A549 (cell line): ENCODE measurements around the gene ABCB11. TPM values are rescaled to one million over a fixed set of nuclear protein-coding genes. Genes with fewer than 3 reads are reported as not detected.

Experiments
- ATAC-seq, 2 experiments: fragments of 200-7000 bp in 1 of 2; fragments of >200 bp in 1 of 2; cut with Nextera tagmentation in 1 of 2; cut with Tn5 transposase in 1 of 2; 3 replicates each; pipeline versions ENCODE4 v1.8.0 to v1.9.1; 2018 to 2020; ENCODE audit warnings: mild to moderate bottlenecking in 1 of 2, moderate library complexity in 1 of 2
- CTCF ChIA-PET: fragments of 300-600 bp; sonication (Branson Sonifier 250); formaldehyde crosslinking; extraction: SDS; loops from one replicate; lab custom pipeline; 2021; ENCODE audit warnings: antibody characterized with exemption, inconsistent platforms; lab: Yijun Ruan, JAX
- POLR2A ChIA-PET: fragments of 350-600 bp; formaldehyde crosslinking; extraction: SDS; loops from one replicate; lab custom pipeline; 2021; ENCODE audit warnings: antibody characterized with exemption, inconsistent platforms; lab: Yijun Ruan, JAX
- DNase-seq, 2 experiments: peaks; one replicate each; pipeline versions ENCODE4 v3.0.0 to v3.0.0-alpha.2; 2011 to 2016; ENCODE audit warnings: low read depth in 1 of 2, low spot score in 1 of 2
- FAIRE-seq: peaks from 2 replicates; lab custom pipeline; 2011; peaks lifted over from hg19 to GRCh38; lab: Jason Lieb, UNC
- H3K27ac ChIP-seq, 2 experiments: fragments of >200 bp; sonication (Bioruptor Twin); formaldehyde crosslinking; 3 replicates each; pipeline ENCODE4 v1.5.1; 2016 to 2017
- H3K4me1 ChIP-seq: fragments of >200 bp; sonication (Bioruptor Twin); formaldehyde crosslinking; 3 replicates; pipeline ENCODE4 v1.6.1; 2016
- H3K4me2 ChIP-seq: fragments of >200 bp; sonication (Bioruptor Twin); formaldehyde crosslinking; 3 replicates; pipeline ENCODE4 v1.6.1; 2016
- H3K4me3 ChIP-seq: fragments of >200 bp; sonication (Bioruptor Twin); formaldehyde crosslinking; 3 replicates; pipeline ENCODE4 v1.5.1; 2016
- H3K9me3 ChIP-seq: fragments of >200 bp; sonication (Bioruptor Twin); formaldehyde crosslinking; 3 replicates; pipeline ENCODE4 v1.6.1; 2016
- CEBPB ChIP-seq, 2 experiments: fragments of >200 bp in 1 of 2; sonication (Bioruptor Twin) in 1 of 2; formaldehyde crosslinking in 1 of 2; IDR thresholded peaks; 2 replicates each; pipeline ENCODE4 v1.6.1; 2012 to 2016
- EHF ChIP-seq: fragments of 250-450 bp; sonication (Bioruptor Pico); IDR thresholded peaks from 2 replicates; pipeline ENCODE4 v1.5.0; 2020; ENCODE audit warnings: mild to moderate bottlenecking
- ESRRA ChIP-seq: fragments of 150-350 bp; IDR thresholded peaks from 2 replicates; pipeline ENCODE4 v1.6.1; 2014; ENCODE audit warnings: mild to moderate bottlenecking, low read length, borderline replicate concordance
- FOSB ChIP-seq: fragments of 250-450 bp; sonication (Bioruptor Pico); IDR thresholded peaks from 2 replicates; pipeline ENCODE4 v1.5.0; 2020; ENCODE audit warnings: mild to moderate bottlenecking, moderate library complexity
- FOSL2 ChIP-seq, 2 experiments: fragments of 450-650 bp in 1 of 2; fragments of >200 bp in 1 of 2; sonication (Bioruptor Twin) in 1 of 2; formaldehyde crosslinking; IDR thresholded peaks; 2 replicates each; pipeline versions ENCODE4 v1.5.0 to v1.6.1; 2016 to 2020; ENCODE audit warnings: mild to moderate bottlenecking in 1 of 2, moderate library complexity in 1 of 2
- FOXS1 ChIP-seq: fragments of 250-450 bp; sonication (Bioruptor Pico); IDR thresholded peaks from 2 replicates; pipeline ENCODE4 v1.5.0; 2020; ENCODE audit warnings: mild to moderate bottlenecking, moderate library complexity
- HDAC2 ChIP-seq: fragments of 200-600 bp; sonication (generic); IDR thresholded peaks from 2 replicates; pipeline ENCODE4 v1.6.1; 2016
- JUN ChIP-seq, 2 experiments: fragments of >200 bp; sonication (Bioruptor Twin); formaldehyde crosslinking; IDR thresholded peaks; 2 replicates in 1 of 2; 3 replicates in 1 of 2; pipeline ENCODE4 v1.6.1; 2016 to 2017
- KDM1A ChIP-seq: fragments of 200-600 bp; sonication (generic); IDR thresholded peaks from 2 replicates; pipeline ENCODE4 v1.6.1; 2016; ENCODE audit warnings: low read depth, mild to moderate bottlenecking
- KDM5A ChIP-seq: fragments of 200-600 bp; sonication (generic); IDR thresholded peaks from 2 replicates; pipeline ENCODE4 v1.6.1; 2016; ENCODE audit warnings: antibody characterized with exemption, mild to moderate bottlenecking
- POLR2A ChIP-seq: IDR thresholded peaks from 2 replicates; pipeline ENCODE4 v1.6.1; 2012; ENCODE audit warnings: mild to moderate bottlenecking, low read length
- POLR2AphosphoS2 ChIP-seq: conservative IDR thresholded peaks from 2 replicates; pipeline ENCODE4 v1.6.1; 2012; ENCODE audit warnings: low read length, improper control_type of control experiment, inconsistent platforms
- RCOR1 ChIP-seq: fragments of 150-350 bp; IDR thresholded peaks from 2 replicates; pipeline ENCODE4 v1.6.1; 2014; ENCODE audit warnings: antibody characterized with exemption, low read length, low read depth
- REST ChIP-seq: fragments of 200-600 bp; sonication (generic); IDR thresholded peaks from 2 replicates; pipeline ENCODE4 v1.6.1; 2016; ENCODE audit warnings: antibody characterized with exemption, mild to moderate bottlenecking, moderate library complexity
- RFX5 ChIP-seq: fragments of 450-650 bp; IDR thresholded peaks from 2 replicates; pipeline ENCODE4 v1.7.1; 2014; ENCODE audit warnings: antibody characterized with exemption, mild to moderate bottlenecking, moderate library complexity
- RNF2 ChIP-seq: fragments of 200-600 bp; sonication (generic); IDR thresholded peaks from 2 replicates; pipeline ENCODE4 v1.6.1; 2016; ENCODE audit warnings: low read depth, mild to moderate bottlenecking, antibody characterized with exemption, moderate library complexity, borderline replicate concordance
- SMC3 ChIP-seq: fragments of >200 bp; sonication (Bioruptor Twin); formaldehyde crosslinking; IDR thresholded peaks from 3 replicates; pipeline ENCODE4 v1.6.1; 2018; ENCODE audit warnings: inconsistent platforms
- WGBS: methylation state at CpG from one replicate; pipeline ENCODE4 v1.1.6; 2017; ENCODE audit errors: missing lambda C conversion rate; 5-methylcytosine and 5-hydroxymethylcytosine counted together
- polyA plus RNA-seq, 4 experiments: library from polyadenylated mRNA; depleted of rRNA in 3 of 4; stranded (reverse); fragments of >200 nt; fragmentation: RNase III in 1 of 4; extraction: RNeasy Plus Mini Kit Qiagen cat#74134 plus additional on column Dnase treatment in 1 of 4; gene quantifications; 2 replicates in 3 of 4; 3 replicates in 1 of 4; pipeline ENCODE4 v1.2.3, GENCODE V29; 2011 to 2017
- TF ChIP-seq, protein P1 (sequence below): fragments of >200 bp; sonication (Bioruptor Twin); formaldehyde crosslinking; IDR thresholded peaks from 3 replicates; pipeline ENCODE4 v1.5.1; 2016
- TF ChIP-seq, protein P2 (sequence below): fragments of 250-450 bp; sonication (Bioruptor Pico); IDR thresholded peaks from 2 replicates; pipeline ENCODE4 v1.5.0; 2021; ENCODE audit warnings: mild to moderate bottlenecking, moderate library complexity, borderline replicate concordance

Gene ABCB11
- polyA plus RNA-seq, 2 of the 4 experiments (the other 2 are of a cell fraction): not detected

DNA sequence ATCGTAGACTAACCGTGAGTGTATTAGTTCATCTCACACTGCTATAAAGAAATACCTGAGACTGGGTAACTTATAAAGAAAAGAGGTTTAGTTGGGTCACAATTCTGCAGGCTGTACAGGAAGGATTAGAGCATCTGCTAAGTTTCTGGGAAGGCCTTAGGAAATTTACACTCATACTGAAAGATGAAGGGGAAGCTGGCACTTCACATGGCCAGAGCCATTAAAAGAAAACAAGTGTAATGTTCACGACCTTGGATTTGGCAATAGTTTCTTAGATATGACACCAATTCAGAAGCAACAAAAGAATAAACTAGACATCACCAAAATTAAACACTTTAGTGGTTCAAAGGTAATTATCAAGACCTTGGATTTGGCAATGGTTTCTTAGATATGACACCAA lies 23.8 kb downstream of the ABCB11 start:
- CTCF ChIA-PET: no interaction called here
- no peak for FAIRE-seq
- peaks cover 24% of the 10 kb centered on the region for H3K4me1 ChIP-seq
- no peak for DNase-seq
- H3K4me3 ChIP-seq: no peak overlapping the region
- no peaks in the 10 kb centered on the region for H3K9me3 ChIP-seq
- WGBS: 65% methylated on average over 3 of the region's 3 CpGs
- no peak for ATAC-seq
- no peak overlapping the region for H3K4me2 ChIP-seq
- H3K27ac ChIP-seq: no peak overlapping the region
- POLR2A ChIA-PET: no interaction called here
- TF ChIP-seq RFX5 (no peak), KDM1A (no peak), JUN (IDR thresholded peaks at IDR 0.05) (no peak), CEBPB (IDR thresholded peaks at IDR 0.05) (no peak), REST (no peak), HDAC2 (no peak), RNF2 (no peak), FOSB (CRISPR knock-in tag) (no peak), FOXS1 (CRISPR knock-in tag) (no peak), POLR2A (no peak), RCOR1 (no peak)
- TF ChIP-seq, protein P1, sequence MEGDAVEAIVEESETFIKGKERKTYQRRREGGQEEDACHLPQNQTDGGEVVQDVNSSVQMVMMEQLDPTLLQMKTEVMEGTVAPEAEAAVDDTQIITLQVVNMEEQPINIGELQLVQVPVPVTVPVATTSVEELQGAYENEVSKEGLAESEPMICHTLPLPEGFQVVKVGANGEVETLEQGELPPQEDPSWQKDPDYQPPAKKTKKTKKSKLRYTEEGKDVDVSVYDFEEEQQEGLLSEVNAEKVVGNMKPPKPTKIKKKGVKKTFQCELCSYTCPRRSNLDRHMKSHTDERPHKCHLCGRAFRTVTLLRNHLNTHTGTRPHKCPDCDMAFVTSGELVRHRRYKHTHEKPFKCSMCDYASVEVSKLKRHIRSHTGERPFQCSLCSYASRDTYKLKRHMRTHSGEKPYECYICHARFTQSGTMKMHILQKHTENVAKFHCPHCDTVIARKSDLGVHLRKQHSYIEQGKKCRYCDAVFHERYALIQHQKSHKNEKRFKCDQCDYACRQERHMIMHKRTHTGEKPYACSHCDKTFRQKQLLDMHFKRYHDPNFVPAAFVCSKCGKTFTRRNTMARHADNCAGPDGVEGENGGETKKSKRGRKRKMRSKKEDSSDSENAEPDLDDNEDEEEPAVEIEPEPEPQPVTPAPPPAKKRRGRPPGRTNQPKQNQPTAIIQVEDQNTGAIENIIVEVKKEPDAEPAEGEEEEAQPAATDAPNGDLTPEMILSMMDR: no peak
- TF ChIP-seq, protein P2, sequence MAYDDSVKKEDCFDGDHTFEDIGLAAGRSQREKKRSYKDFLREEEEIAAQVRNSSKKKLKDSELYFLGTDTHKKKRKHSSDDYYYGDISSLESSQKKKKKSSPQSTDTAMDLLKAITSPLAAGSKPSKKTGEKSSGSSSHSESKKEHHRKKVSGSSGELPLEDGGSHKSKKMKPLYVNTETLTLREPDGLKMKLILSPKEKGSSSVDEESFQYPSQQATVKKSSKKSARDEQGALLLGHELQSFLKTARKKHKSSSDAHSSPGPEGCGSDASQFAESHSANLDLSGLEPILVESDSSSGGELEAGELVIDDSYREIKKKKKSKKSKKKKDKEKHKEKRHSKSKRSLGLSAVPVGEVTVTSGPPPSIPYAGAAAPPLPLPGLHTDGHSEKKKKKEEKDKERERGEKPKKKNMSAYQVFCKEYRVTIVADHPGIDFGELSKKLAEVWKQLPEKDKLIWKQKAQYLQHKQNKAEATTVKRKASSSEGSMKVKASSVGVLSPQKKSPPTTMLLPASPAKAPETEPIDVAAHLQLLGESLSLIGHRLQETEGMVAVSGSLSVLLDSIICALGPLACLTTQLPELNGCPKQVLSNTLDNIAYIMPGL (CRISPR knock-in tag): no peak

DNA sequence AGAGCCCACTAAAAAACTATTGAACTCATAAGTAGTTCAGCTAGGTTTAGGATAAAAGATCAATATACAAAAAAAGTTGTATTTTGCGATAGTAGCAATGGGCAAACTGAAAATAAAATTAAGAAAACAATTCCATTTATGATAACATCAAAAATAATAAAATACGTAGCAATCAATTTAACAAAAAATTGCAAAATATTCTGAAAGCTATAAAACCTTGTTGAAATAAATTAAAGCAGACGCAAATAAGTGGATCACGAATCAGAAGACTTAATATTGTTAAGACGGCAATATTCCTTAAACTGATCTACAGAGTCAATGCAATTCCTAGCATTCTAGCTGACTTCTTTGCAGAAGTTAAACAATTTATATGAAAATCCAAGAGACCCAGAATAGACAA lies 24.5 kb downstream of the ABCB11 start:
- H3K4me3 ChIP-seq: no peak overlapping the region
- H3K4me1 ChIP-seq: peaks cover 17% of the 10 kb centered on the region
- FAIRE-seq: no peak
- no peak overlapping the region for H3K4me2 ChIP-seq
- no peak overlapping the region for H3K27ac ChIP-seq
- POLR2A ChIA-PET: no interaction called here
- DNase-seq: no peak
- TF ChIP-seq EHF (CRISPR knock-in tag) (no peak), POLR2AphosphoS2 (no peak), FOSL2 (IDR thresholded peaks at IDR 0.05) (no peak), FOSL2 (CRISPR knock-in tag; IDR thresholded peaks at IDR 0.05) (no peak)
- WGBS: 90% methylated on average over 5 of the region's 5 CpGs
- CTCF ChIA-PET: no interaction called here
- no peak for ATAC-seq
- H3K9me3 ChIP-seq: no peaks in the 10 kb centered on the region

GRCh38 chr2:169005994-169006393 lies 25.1 kb downstream of the ABCB11 start:
- FAIRE-seq: no peak
- no peak overlapping the region for H3K4me2 ChIP-seq
- TF ChIP-seq KDM5A (no peak), SMC3 (no peak), ESRRA (no peak)
- POLR2A ChIA-PET: no interaction called here
- no peak for DNase-seq
- no peak overlapping the region for H3K27ac ChIP-seq
- peaks cover 10% of the 10 kb centered on the region; the same call in 2 of the 3 replicates for H3K4me1 ChIP-seq
- H3K4me3 ChIP-seq: no peak overlapping the region
- H3K9me3 ChIP-seq: no peaks in the 10 kb centered on the region
- CTCF ChIA-PET: no interaction called here
- ATAC-seq: no peak
- 78% methylated on average over 1 of the region's 1 CpG for WGBS
